RKO (cell line): ENCODE results near the gene WDPCP.
A peak's percentile ranks its signal among the peaks of the same experiment; 100 is the strongest.
"Not testable (repeated sequence)": the region's sequence is repeated elsewhere in the genome, so short reads cannot be mapped to it uniquely, and the experiment has no call there.

Experiments
- DNase-seq: peaks from one replicate; pipeline ENCODE4 v3.0.0-alpha.2; 2016; ENCODE audit warnings: low spot score

Gene WDPCP

GRCh38 chr2:63347361-63347760, 240.9 kb downstream of the WDPCP start:
- no peak for DNase-seq

GRCh38 chr2:63346411-63346810, 241.9 kb downstream of the WDPCP start:
- DNase-seq: no peak

GRCh38 chr2:63345285-63345633, 243.0 kb downstream of the WDPCP start:
- DNase-seq: no peak

GRCh38 chr2:63344575-63345284, 243.5 kb downstream of the WDPCP start:
- no peak for DNase-seq

- no peak for DNase-seq
Observed at GRCh38 chr2:63343397-63344109, 244.7 kb downstream of the WDPCP start.

- DNase-seq: no peak
Observed at GRCh38 chr2:63340443-63340842, 247.8 kb downstream of the WDPCP start.

GRCh38 chr2:63334910-63335309, 253.4 kb downstream of the WDPCP start:
- DNase-seq: no peak

GRCh38 chr2:63326473-63326872, 261.8 kb downstream of the WDPCP start:
- DNase-seq: no peak

- not testable (repeated sequence) for DNase-seq
Observed at GRCh38 chr2:63323662-63324061, 264.6 kb downstream of the WDPCP start.

GRCh38 chr2:63321973-63322372, 266.3 kb downstream of the WDPCP start:
- not testable (repeated sequence) for DNase-seq

- DNase-seq: no peak
Observed at GRCh38 chr2:63320669-63321068, 267.6 kb downstream of the WDPCP start.

GRCh38 chr2:63310614-63311013, 277.7 kb downstream of the WDPCP start:
- no peak for DNase-seq

- no peak for DNase-seq
Observed at GRCh38 chr2:63301481-63301880, 286.8 kb downstream of the WDPCP start.

GRCh38 chr2:63300835-63301234, 287.4 kb downstream of the WDPCP start:
- peak; percentile 3 for DNase-seq

GRCh38 chr2:63287956-63288355, 300.3 kb downstream of the WDPCP start:
- no peak for DNase-seq

GRCh38 chr2:63286520-63286919, 301.8 kb downstream of the WDPCP start:
- DNase-seq: not testable (repeated sequence)

- no peak for DNase-seq
Observed at GRCh38 chr2:63283273-63283672, 305.0 kb downstream of the WDPCP start.

- no peak for DNase-seq
Observed at GRCh38 chr2:63272560-63272959, 315.7 kb downstream of the WDPCP start.

GRCh38 chr2:63270717-63271116, 317.6 kb downstream of the WDPCP start:
- no peak for DNase-seq

GRCh38 chr2:63268946-63269345, 319.3 kb downstream of the WDPCP start:
- no peak for DNase-seq

GRCh38 chr2:63261137-63261621, 327.1 kb downstream of the WDPCP start:
- no peak for DNase-seq

- no peak for DNase-seq
Observed at GRCh38 chr2:63257473-63257872, 330.8 kb downstream of the WDPCP start.

GRCh38 chr2:63249161-63249560, 339.1 kb downstream of the WDPCP start:
- no peak for DNase-seq

GRCh38 chr2:63242747-63243146, 345.5 kb downstream of the WDPCP start:
- no peak for DNase-seq
